Hepatocyte (in vitro differentiated cells): ENCODE data around the gene MUC5AC. TPM values are rescaled to one million over a fixed set of nuclear protein-coding genes. Genes with fewer than 3 reads are reported as not detected.

Source experiments
- DNase-seq: peaks from one replicate; pipeline ENCODE4 v3.0.0-alpha.2; 2016; ENCODE audit warnings: low spot score
- H2AFZ ChIP-seq: fragments of 200-600 bp; sonication (generic); 2 replicates; pipeline ENCODE4 v1.6.0; 2016; ENCODE audit warnings: antibody characterized with exemption, mild to moderate bottlenecking
- H3K27ac ChIP-seq: fragments of 200-600 bp; sonication (generic); 2 replicates; pipeline ENCODE4 v1.5.1; 2016; ENCODE audit warnings: mild to moderate bottlenecking
- H3K27me3 ChIP-seq: fragments of 200-600 bp; sonication (generic); 2 replicates; pipeline ENCODE4 v1.6.1; 2016
- H3K36me3 ChIP-seq: fragments of 200-600 bp; sonication (generic); replicated peaks from 2 replicates; pipeline ENCODE4 v1.5.1; 2016; ENCODE audit warnings: low read depth; ENCODE audit not compliant: insufficient read depth
- H3K4me1 ChIP-seq: fragments of 200-600 bp; sonication (generic); 2 replicates; pipeline ENCODE4 v1.5.1; 2016; ENCODE audit warnings: mild to moderate bottlenecking, moderate library complexity; ENCODE audit not compliant: insufficient read depth
- H3K4me2 ChIP-seq: fragments of 200-600 bp; sonication (generic); 2 replicates; pipeline ENCODE4 v1.6.0; 2016
- H3K4me3 ChIP-seq: fragments of 200-600 bp; sonication (generic); 2 replicates; pipeline ENCODE4 v1.5.1; 2016; ENCODE audit warnings: mild to moderate bottlenecking
- H3K79me2 ChIP-seq: fragments of 200-600 bp; sonication (generic); 2 replicates; pipeline ENCODE4 v1.6.0; 2017; ENCODE audit warnings: mild to moderate bottlenecking
- H3K9me2 ChIP-seq: fragments of 200-600 bp; sonication (generic); replicated peaks from 2 replicates; pipeline ENCODE4 v1.6.0; 2017; ENCODE audit warnings: mild to moderate bottlenecking; ENCODE audit not compliant: insufficient read depth
- H3K9me3 ChIP-seq: fragments of 200-600 bp; sonication (generic); 2 replicates; pipeline ENCODE4 v1.5.1; 2016; ENCODE audit warnings: low read depth, mild to moderate bottlenecking
- H4K20me1 ChIP-seq: fragments of 200-600 bp; sonication (generic); 2 replicates; pipeline ENCODE4 v1.6.0; 2016; ENCODE audit warnings: mild to moderate bottlenecking; ENCODE audit not compliant: insufficient read depth, poor library complexity, severe bottlenecking
- EZH2 ChIP-seq: fragments of 200-600 bp; sonication (generic); IDR thresholded peaks from 2 replicates; pipeline ENCODE4 v1.6.1; 2016; ENCODE audit warnings: antibody characterized with exemption, mild to moderate bottlenecking, borderline replicate concordance
- EZH2phosphoT487 ChIP-seq: fragments of 200-600 bp; sonication (generic); IDR thresholded peaks from one replicate; pipeline ENCODE4 v1.6.1; 2018; ENCODE audit warnings: antibody characterized with exemption, mild to moderate bottlenecking, low read depth, moderate library complexity; ENCODE audit not compliant: unreplicated experiment, severe bottlenecking
- WGBS: methylation state at CpG from one replicate; pipeline ENCODE4 v1.1.6; 2016; ENCODE audit warnings: low lambda C conversion rate; ENCODE audit errors: missing lambda C conversion rate; 5-methylcytosine and 5-hydroxymethylcytosine counted together
- polyA plus RNA-seq: library from polyadenylated mRNA; unstranded; fragments of >200 nt; fragmentation: Nextera tagmentation; extraction: Ambion mirVana; gene quantifications from 2 replicates; pipeline ENCODE4 v1.2.1, GENCODE V29; 2016
- total RNA-seq: library from RNA; depleted of rRNA; stranded (reverse); fragments of >200 nt; gene quantifications from 2 replicates; pipeline ENCODE4 v1.2.3, GENCODE V29; 2014
- TF ChIP-seq, protein P1 (sequence below): fragments of 200-600 bp; sonication (generic); IDR thresholded peaks from 2 replicates; pipeline ENCODE4 v1.5.1; 2016; ENCODE audit warnings: antibody characterized with exemption, mild to moderate bottlenecking; ENCODE audit not compliant: poor library complexity

The MUC5AC gene
- total and polyA plus RNA-seq, 2 experiments from 2014 or later, result 0.07 to 0.08 TPM

DNA sequence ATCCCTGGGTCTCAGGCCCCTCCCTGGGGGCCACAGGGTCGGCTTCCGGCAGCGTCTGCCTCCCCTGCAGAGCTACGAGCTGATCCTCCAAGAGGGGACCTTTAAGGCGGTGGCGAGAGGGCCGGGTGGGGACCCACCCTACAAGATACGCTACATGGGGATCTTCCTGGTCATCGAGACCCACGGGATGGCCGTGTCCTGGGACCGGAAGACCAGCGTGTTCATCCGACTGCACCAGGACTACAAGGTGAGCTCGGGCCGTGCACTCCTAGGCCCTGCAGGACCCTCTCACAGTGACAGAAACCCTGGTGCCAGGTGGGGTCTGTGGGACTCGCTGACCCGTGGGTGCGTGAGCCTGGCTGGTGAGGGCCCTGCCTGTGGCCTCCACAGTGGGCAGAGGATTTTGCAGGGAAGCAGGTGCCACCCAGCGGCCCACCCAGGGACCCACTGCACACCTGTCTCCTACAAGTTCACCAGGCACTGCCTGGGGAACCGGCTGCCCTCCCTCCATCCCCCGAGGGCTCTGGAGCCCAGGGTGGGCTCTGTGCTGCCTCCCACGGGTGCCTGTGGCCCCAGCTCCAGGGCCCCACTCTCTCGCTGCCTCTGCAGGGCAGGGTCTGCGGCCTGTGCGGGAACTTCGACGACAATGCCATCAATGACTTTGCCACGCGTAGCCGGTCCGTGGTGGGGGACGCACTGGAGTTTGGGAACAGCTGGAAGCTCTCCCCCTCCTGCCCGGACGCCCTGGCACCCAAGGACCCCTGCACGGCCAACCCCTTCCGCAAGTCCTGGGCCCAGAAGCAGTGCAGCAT lies 78.8 kb downstream of the MUC5AC start:
- Histone ChIP-seq H3K27ac (no peak overlapping the region), H3K27me3 (no peaks in the 10 kb centered on the region), H3K9me3 (no peaks in the 10 kb centered on the region), H3K4me1 (no peaks in the 10 kb centered on the region), H3K79me2 (no peaks in the 10 kb centered on the region), H3K36me3 (no peaks in the 10 kb centered on the region), H3K4me2 (no peak overlapping the region), H2AFZ (no peak overlapping the region), H4K20me1 (no peaks in the 10 kb centered on the region), H3K4me3 (no peak overlapping the region), H3K9me2 (no peaks in the 10 kb centered on the region)
- DNase-seq, result no peak
- TF ChIP-seq EZH2phosphoT487, result no peak
- no peak for TF ChIP-seq EZH2
- TF ChIP-seq, protein P1, sequence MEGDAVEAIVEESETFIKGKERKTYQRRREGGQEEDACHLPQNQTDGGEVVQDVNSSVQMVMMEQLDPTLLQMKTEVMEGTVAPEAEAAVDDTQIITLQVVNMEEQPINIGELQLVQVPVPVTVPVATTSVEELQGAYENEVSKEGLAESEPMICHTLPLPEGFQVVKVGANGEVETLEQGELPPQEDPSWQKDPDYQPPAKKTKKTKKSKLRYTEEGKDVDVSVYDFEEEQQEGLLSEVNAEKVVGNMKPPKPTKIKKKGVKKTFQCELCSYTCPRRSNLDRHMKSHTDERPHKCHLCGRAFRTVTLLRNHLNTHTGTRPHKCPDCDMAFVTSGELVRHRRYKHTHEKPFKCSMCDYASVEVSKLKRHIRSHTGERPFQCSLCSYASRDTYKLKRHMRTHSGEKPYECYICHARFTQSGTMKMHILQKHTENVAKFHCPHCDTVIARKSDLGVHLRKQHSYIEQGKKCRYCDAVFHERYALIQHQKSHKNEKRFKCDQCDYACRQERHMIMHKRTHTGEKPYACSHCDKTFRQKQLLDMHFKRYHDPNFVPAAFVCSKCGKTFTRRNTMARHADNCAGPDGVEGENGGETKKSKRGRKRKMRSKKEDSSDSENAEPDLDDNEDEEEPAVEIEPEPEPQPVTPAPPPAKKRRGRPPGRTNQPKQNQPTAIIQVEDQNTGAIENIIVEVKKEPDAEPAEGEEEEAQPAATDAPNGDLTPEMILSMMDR, result no peak
- 92% methylated on average over 36 of the region's 37 CpGs for WGBS

DNA sequence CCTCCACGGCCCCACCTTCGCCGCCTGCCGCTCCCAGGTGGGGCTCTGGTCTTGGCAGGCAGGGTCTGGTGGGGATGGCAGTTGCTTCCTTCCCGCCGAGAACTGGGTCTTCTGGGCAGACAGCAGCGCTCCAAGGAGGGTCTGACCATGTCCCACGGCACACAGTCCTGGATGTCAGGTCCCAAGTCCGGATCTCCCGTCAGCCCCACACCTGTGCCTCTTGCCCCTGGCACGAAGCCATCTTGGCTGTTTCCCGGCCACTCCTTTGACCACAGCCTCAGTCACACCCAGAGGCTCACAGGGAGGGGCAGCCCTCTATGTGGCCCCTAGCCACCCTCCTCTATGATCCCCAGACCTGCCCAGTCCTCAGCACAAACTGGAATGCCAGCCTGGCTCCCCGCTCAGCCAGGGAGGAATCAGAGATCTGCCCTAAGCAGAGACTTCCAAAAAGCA lies 79.4 kb downstream of the MUC5AC start:
- H3K79me2 ChIP-seq, result no peaks in the 10 kb centered on the region
- no peaks in the 10 kb centered on the region for H4K20me1 ChIP-seq
- WGBS, result 86% methylated on average over 13 of the region's 13 CpGs
- no peak overlapping the region for H3K4me3 ChIP-seq
- DNase-seq, result no peak
- H3K27ac ChIP-seq, result no peak overlapping the region
- TF ChIP-seq EZH2 (no peak), EZH2phosphoT487 (no peak)
- TF ChIP-seq, protein P1, result no peak
- no peaks in the 10 kb centered on the region for H3K4me1 ChIP-seq
- no peaks in the 10 kb centered on the region for H3K9me3 ChIP-seq
- no peak overlapping the region for H3K4me2 ChIP-seq
- no peaks in the 10 kb centered on the region for H3K27me3 ChIP-seq
- no peaks in the 10 kb centered on the region for H3K36me3 ChIP-seq
- no peak overlapping the region for H2AFZ ChIP-seq
- no peaks in the 10 kb centered on the region for H3K9me2 ChIP-seq

DNA sequence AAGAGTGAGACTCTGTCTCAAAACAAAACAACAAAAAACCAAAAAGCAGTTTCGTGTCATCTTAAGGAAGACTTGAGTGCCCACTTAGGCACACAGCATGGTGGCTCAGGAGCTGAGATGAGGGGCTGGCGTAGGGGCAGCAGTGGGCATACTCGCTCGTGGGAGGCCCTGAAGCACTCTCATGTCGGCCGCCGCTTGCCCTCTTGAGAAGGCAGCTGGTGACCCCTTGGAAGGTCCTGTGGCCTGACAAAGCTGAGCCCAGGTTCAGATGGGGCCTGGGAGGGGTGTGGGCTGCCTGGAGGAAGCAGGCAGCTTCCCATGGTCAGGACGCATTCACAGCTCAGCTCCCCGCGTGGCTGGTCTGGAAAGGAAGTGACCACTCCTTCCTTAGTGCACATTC lies 80.1 kb downstream of the MUC5AC start:
- no peaks in the 10 kb centered on the region for H3K79me2 ChIP-seq
- no peaks in the 10 kb centered on the region for H3K27me3 ChIP-seq
- DNase-seq, result no peak
- no peaks in the 10 kb centered on the region for H3K36me3 ChIP-seq
- no peak overlapping the region for H3K4me2 ChIP-seq
- no peak overlapping the region for H3K27ac ChIP-seq
- WGBS, result 88% methylated on average over 10 of the region's 10 CpGs
- no peak overlapping the region for H3K4me3 ChIP-seq
- H4K20me1 ChIP-seq, result no peaks in the 10 kb centered on the region
- H3K9me2 ChIP-seq, result no peaks in the 10 kb centered on the region
- H3K9me3 ChIP-seq, result no peaks in the 10 kb centered on the region
- no peak for TF ChIP-seq EZH2phosphoT487
- TF ChIP-seq, protein P1, result no peak
- TF ChIP-seq EZH2, result no peak
- no peaks in the 10 kb centered on the region for H3K4me1 ChIP-seq
- no peak overlapping the region for H2AFZ ChIP-seq
